Left lung (tissue), 10 donors: ENCODE data around the gene GCC2. TPM values are rescaled to one million over a fixed set of nuclear protein-coding genes. Genes with fewer than 3 reads are reported as not detected.

Experiments used
- ATAC-seq: fragments of 200-7000 bp; cut with Tn5 transposase; one replicate; pipeline ENCODE4 v1.9.1; 2020; ENCODE audit warnings: moderate library complexity
- DNase-seq, 4 donors: peaks; one replicate each; pipeline ENCODE4 v3.0.0-alpha.2; 2013 to 2020
- H3K27ac ChIP-seq, 2 donors: fragments of 200-600 bp; sonication (generic) in 1 of 2; one replicate each; pipeline versions ENCODE4 v1.5.0 to v1.8.0; 2020 to 2021
- H3K27me3 ChIP-seq, 2 donors: fragments of 200-600 bp; sonication (generic) in 1 of 2; one replicate each; pipeline versions ENCODE4 v1.5.0 to v1.8.0; 2020 to 2021
- H3K36me3 ChIP-seq, 2 donors: fragments of 200-600 bp; sonication (generic) in 1 of 2; one replicate each; pipeline versions ENCODE4 v1.5.0 to v1.8.0; 2020 to 2021
- H3K4me1 ChIP-seq, 2 donors: fragments of 200-600 bp; one replicate each; pipeline ENCODE4 v1.8.0; 2021
- H3K4me3 ChIP-seq, 2 donors: fragments of 200-600 bp; sonication (generic) in 1 of 2; one replicate each; pipeline versions ENCODE4 v1.5.0 to v1.8.0; 2020 to 2021; ENCODE audit warnings: mild to moderate bottlenecking in 1 of 2
- H3K9me3 ChIP-seq, 2 donors: fragments of 200-600 bp; sonication (generic) in 1 of 2; one replicate each; pipeline versions ENCODE4 v1.5.0 to v1.8.0; 2020 to 2021
- intact Hi-C, 2 donors: fragments of 100-400 bp; cut with DNase I; formaldehyde crosslinking; loops; one replicate each; pipeline versions ENCODE4 v1.11.2 to v1.14.2; 2022
- polyA plus RNA-seq, 6 donors: library from polyadenylated mRNA; unstranded; fragments of 120-200 nt; gene quantifications; one replicate each; pipeline ENCODE4 v1.2.1, GENCODE V29; 2013; ENCODE audit not compliant: insufficient read length in 6 of 6
- total RNA-seq, 2 donors: library from RNA; stranded (reverse); fragmentation: NEBNext Ultra II Directional; extraction: Animal tissue kit (Norgen Biotek cat#: 25700); gene quantifications; one replicate each; pipeline ENCODE4 v1.2.1, GENCODE V29; 2021
- TF ChIP-seq, protein P1 (sequence below), 2 donors: fragments of 200-600 bp; sonication (generic) in 1 of 2; IDR thresholded peaks; one replicate each; pipeline versions ENCODE4 v1.5.0 to v1.8.0; 2021; ENCODE audit warnings: antibody characterized with exemption in 2 of 2
- donor health status: DM: no; HTN: yes; CAD: no.
- donor health status: DM: no; HTN: no; CAD: no.

GCC2 gene
- total and polyA plus RNA-seq, 8 donors = 35.0 to 78.4 (median 54.8) TPM

DNA sequence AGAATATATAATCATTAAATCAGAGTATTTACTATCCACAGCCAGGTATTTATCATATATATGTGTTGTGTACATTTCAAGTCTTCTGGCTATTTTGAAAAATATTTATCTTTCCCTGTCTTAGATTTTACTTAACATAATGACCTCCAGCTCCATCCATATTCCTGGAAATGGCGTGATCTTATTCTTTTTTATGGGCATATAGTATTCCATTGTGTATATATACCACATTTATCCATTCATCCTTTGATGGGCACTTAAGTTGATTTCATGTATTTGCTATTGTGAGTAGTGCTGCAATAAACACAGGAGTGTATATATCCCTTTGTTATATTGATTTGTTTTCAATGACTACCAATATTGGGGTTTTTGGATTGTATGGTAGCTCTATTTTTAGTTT is 6.6 kb downstream of the GCC2 start:
- TF ChIP-seq, protein P1, sequence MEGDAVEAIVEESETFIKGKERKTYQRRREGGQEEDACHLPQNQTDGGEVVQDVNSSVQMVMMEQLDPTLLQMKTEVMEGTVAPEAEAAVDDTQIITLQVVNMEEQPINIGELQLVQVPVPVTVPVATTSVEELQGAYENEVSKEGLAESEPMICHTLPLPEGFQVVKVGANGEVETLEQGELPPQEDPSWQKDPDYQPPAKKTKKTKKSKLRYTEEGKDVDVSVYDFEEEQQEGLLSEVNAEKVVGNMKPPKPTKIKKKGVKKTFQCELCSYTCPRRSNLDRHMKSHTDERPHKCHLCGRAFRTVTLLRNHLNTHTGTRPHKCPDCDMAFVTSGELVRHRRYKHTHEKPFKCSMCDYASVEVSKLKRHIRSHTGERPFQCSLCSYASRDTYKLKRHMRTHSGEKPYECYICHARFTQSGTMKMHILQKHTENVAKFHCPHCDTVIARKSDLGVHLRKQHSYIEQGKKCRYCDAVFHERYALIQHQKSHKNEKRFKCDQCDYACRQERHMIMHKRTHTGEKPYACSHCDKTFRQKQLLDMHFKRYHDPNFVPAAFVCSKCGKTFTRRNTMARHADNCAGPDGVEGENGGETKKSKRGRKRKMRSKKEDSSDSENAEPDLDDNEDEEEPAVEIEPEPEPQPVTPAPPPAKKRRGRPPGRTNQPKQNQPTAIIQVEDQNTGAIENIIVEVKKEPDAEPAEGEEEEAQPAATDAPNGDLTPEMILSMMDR (IDR thresholded peaks at IDR 0.05) = no peak
- DNase-seq (no peak), ATAC-seq (no peak)
- Histone ChIP-seq H3K9me3 (peaks cover 0 to 15% of the 10 kb centered on the region in 2 donors), H3K27ac (no peak overlapping the region), H3K27me3 (no peaks in the 10 kb centered on the region), H3K36me3 (peaks cover 3 to 68% of the 10 kb centered on the region in 2 donors), H3K4me1 (peaks cover 0 to 6% of the 10 kb centered on the region in 2 donors), H3K4me3 (no peak overlapping the region)
- intact Hi-C loops = no loop called here

GRCh38 chr2:108458082-108458481 is 9.1 kb downstream of the GCC2 start:
- DNase-seq (no peak), ATAC-seq (no peak)
- intact Hi-C loops = no loop called here
- H3K36me3 ChIP-seq = peaks cover 3 to 71% of the 10 kb centered on the region in 2 donors
- H3K9me3 ChIP-seq = peaks cover 0 to 15% of the 10 kb centered on the region in 2 donors
- H3K27ac ChIP-seq = no peak overlapping the region
- TF ChIP-seq, protein P1 (IDR thresholded peaks at IDR 0.05) = no peak
- H3K4me3 ChIP-seq = no peak overlapping the region
- no peaks in the 10 kb centered on the region for H3K27me3 ChIP-seq
- no peaks in the 10 kb centered on the region for H3K4me1 ChIP-seq

DNA sequence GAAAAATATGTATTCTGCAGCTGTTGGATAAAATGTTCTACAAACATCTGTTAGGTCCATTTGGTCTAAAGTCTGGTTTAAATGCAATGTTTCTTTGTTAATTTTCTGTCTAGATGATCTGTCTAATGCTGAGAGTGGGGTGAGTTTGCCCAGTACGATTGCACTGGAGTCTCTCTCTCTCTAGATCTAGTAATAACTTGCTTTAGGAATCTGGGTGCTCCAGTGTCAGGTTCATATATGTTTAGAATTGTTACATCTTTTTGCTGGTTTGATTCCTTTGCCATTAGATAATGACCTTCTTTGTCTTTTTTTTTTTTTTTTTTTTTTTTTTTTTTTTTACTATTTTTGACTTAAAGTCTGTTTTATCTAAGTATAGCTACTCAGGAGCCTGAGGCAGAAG is 10.4 kb downstream of the GCC2 start:
- Histone ChIP-seq H3K27ac (no peak overlapping the region), H3K36me3 (peaks cover 0 to 71% of the 10 kb centered on the region in 2 donors), H3K4me3 (no peak overlapping the region), H3K9me3 (peaks cover 0 to 15% of the 10 kb centered on the region in 2 donors), H3K27me3 (no peaks in the 10 kb centered on the region), H3K4me1 (no peaks in the 10 kb centered on the region)
- intact Hi-C loops = no loop called here
- ATAC-seq = no peak
- no peak for DNase-seq
- TF ChIP-seq, protein P1 (IDR thresholded peaks at IDR 0.05) = no peak

- intact Hi-C loops = no loop called here
- peaks cover 0 to 71% of the 10 kb centered on the region in 2 donors for H3K36me3 ChIP-seq
- H3K9me3 ChIP-seq = peaks cover 0 to 15% of the 10 kb centered on the region in 2 donors
- H3K4me3 ChIP-seq = no peak overlapping the region
- no peaks in the 10 kb centered on the region for H3K4me1 ChIP-seq
- no peak overlapping the region for H3K27ac ChIP-seq
- TF ChIP-seq, protein P1 (IDR thresholded peaks at IDR 0.05) = no peak
- H3K27me3 ChIP-seq = no peaks in the 10 kb centered on the region
- no peak for ATAC-seq
- DNase-seq = no peak
These were observed 11.5 kb downstream of the GCC2 start for GRCh38 chr2:108460345-108461037.

GRCh38 chr2:108477099-108477498 is 28.1 kb downstream of the GCC2 start:
- H3K4me3 ChIP-seq = no peak overlapping the region
- ATAC-seq (no peak), DNase-seq (no peak)
- no peaks in the 10 kb centered on the region for H3K4me1 ChIP-seq
- TF ChIP-seq, protein P1 (IDR thresholded peaks at IDR 0.05) = no peak
- intact Hi-C loops = no loop called here
- H3K27ac ChIP-seq = no peak overlapping the region
- peaks cover 0 to 90% of the 10 kb centered on the region in 2 donors for H3K36me3 ChIP-seq
- no peaks in the 10 kb centered on the region for H3K27me3 ChIP-seq
- H3K9me3 ChIP-seq = no peaks in the 10 kb centered on the region
